IMR-90 (cell line): ENCODE results near the gene TSPAN3. TPM values are rescaled to one million over a fixed set of nuclear protein-coding genes. Genes with fewer than 3 reads are reported as not detected.

Experiments
- ATAC-seq: fragments of 200-7000 bp; cut with Tn5 transposase; 2 replicates; pipeline ENCODE4 v1.9.1; 2020; ENCODE audit warnings: low read depth, mild to moderate bottlenecking, moderate library complexity
- BruUV-seq: library from RNA; stranded (reverse); fragments of 400-500 nt; replicated peaks from 2 replicates; lab custom pipeline; 2021; lab: Mats Ljungman, UMichigan
- CTCF ChIA-PET: fragments of 300-600 bp; formaldehyde crosslinking; extraction: SDS; loops from one replicate; lab custom pipeline; 2021; ENCODE audit warnings: antibody characterized with exemption; lab: Yijun Ruan, JAX
- POLR2A ChIA-PET: fragments of 300-600 bp; sonication (Branson Sonifier 250); formaldehyde crosslinking; loops from one replicate; lab custom pipeline; 2022; ENCODE audit warnings: antibody characterized with exemption; ENCODE audit not compliant: unreplicated experiment; lab: Charles Lee
- DNase-seq: peaks from one replicate; pipeline ENCODE4 v3.0.0; 2013
- H2AFZ ChIP-seq: replicated peaks from 2 replicates; pipeline ENCODE3; 2013; ENCODE audit warnings: low read length, mild to moderate bottlenecking; ENCODE audit not compliant: poor library complexity
- H2AK5ac ChIP-seq: 2 replicates; pipeline ENCODE4 v1.6.1; 2013; ENCODE audit warnings: low read depth, low read length, inconsistent platforms
- H2AK9ac ChIP-seq: replicated peaks from 2 replicates; pipeline ENCODE3; 2013; ENCODE audit warnings: mild to moderate bottlenecking, low read depth, low read length, moderate library complexity; ENCODE audit not compliant: poor library complexity
- H2BK120ac ChIP-seq: 2 replicates; pipeline ENCODE4 v1.6.1; 2013; ENCODE audit warnings: low read depth, low read length, inconsistent platforms
- H2BK15ac ChIP-seq: 3 replicates; pipeline ENCODE4 v1.6.1; 2013; ENCODE audit warnings: low read depth, low read length, inconsistent platforms
- H2BK20ac ChIP-seq: 2 replicates; pipeline ENCODE4 v1.6.1; 2013; ENCODE audit warnings: low read depth, mild to moderate bottlenecking, inconsistent platforms, low read length, moderate library complexity
- H2BK5ac ChIP-seq: 2 replicates; pipeline ENCODE4 v1.6.1; 2013; ENCODE audit warnings: mild to moderate bottlenecking, low read depth, low read length, inconsistent platforms; ENCODE audit not compliant: poor library complexity, severe bottlenecking
- H3K14ac ChIP-seq: replicated peaks from 2 replicates; pipeline ENCODE4 v1.6.1; 2013; ENCODE audit warnings: low read depth, low read length, inconsistent platforms
- H3K18ac ChIP-seq: 2 replicates; pipeline ENCODE4 v1.6.1; 2013; ENCODE audit warnings: low read depth, low read length, control low read depth
- H3K23ac ChIP-seq: 2 replicates; pipeline ENCODE4 v1.6.1; 2013; ENCODE audit warnings: low read depth, low read length, inconsistent platforms
- H3K27ac ChIP-seq: 2 replicates; pipeline ENCODE4 v1.5.1; 2013; ENCODE audit warnings: mild to moderate bottlenecking, control low read depth, low read length; ENCODE audit not compliant: insufficient read depth
- H3K27me3 ChIP-seq: 2 replicates; pipeline ENCODE4 v1.6.1; 2013; ENCODE audit warnings: low read length; ENCODE audit not compliant: control insufficient read depth, insufficient read depth
- H3K36me3 ChIP-seq: 2 replicates; pipeline ENCODE4 v1.6.1; 2013; ENCODE audit warnings: low read length, mixed read lengths; ENCODE audit not compliant: control insufficient read depth, insufficient read depth
- H3K4ac ChIP-seq: 2 replicates; pipeline ENCODE4 v1.6.1; 2013; ENCODE audit warnings: low read depth, low read length, inconsistent platforms
- H3K4me1 ChIP-seq: 2 replicates; pipeline ENCODE4 v1.6.1; 2013; ENCODE audit warnings: low read length, mixed read lengths; ENCODE audit not compliant: control insufficient read depth, insufficient read depth
- H3K4me2 ChIP-seq: 2 replicates; pipeline ENCODE4 v1.6.1; 2013; ENCODE audit warnings: low read depth, mild to moderate bottlenecking, control low read depth, low read length, moderate library complexity
- H3K4me3 ChIP-seq: 2 replicates; pipeline ENCODE4 v1.5.1; 2013; ENCODE audit warnings: low read depth, mild to moderate bottlenecking, control low read depth, low read length, moderate library complexity; ENCODE audit not compliant: insufficient read depth
- H3K56ac ChIP-seq: 2 replicates; pipeline ENCODE4 v1.6.1; 2013; ENCODE audit warnings: low read length, inconsistent platforms; ENCODE audit not compliant: insufficient read depth; ENCODE audit errors: extremely low read depth
- H3K79me1 ChIP-seq, 2 experiments: 2 replicates each; pipeline ENCODE4 v1.6.1; 2013; ENCODE audit warnings: low read length in 2 of 2, inconsistent platforms in 1 of 2, low read depth in 1 of 2
- H3K9ac ChIP-seq: 2 replicates; pipeline ENCODE4 v1.6.1; 2013; ENCODE audit warnings: low read depth, low read length, control low read depth
- H3K9me1 ChIP-seq: 2 replicates; pipeline ENCODE4 v1.6.1; 2013; ENCODE audit warnings: low read length, inconsistent platforms; ENCODE audit not compliant: insufficient read depth
- H3K9me3 ChIP-seq: 2 replicates; pipeline ENCODE4 v1.6.1; 2013; ENCODE audit warnings: low read length; ENCODE audit not compliant: control insufficient read depth, insufficient read depth
- H4K20me1 ChIP-seq: 2 replicates; pipeline ENCODE4 v1.6.1; 2013; ENCODE audit warnings: low read length, inconsistent platforms; ENCODE audit not compliant: insufficient read depth
- H4K5ac ChIP-seq: 2 replicates; pipeline ENCODE4 v1.6.1; 2013; ENCODE audit warnings: mild to moderate bottlenecking, low read depth, low read length, control low read depth
- H4K8ac ChIP-seq, 2 experiments: 2 replicates each; pipeline ENCODE4 v1.6.1; 2013; ENCODE audit warnings: low read depth in 2 of 2, low read length in 2 of 2, control low read depth in 1 of 2, inconsistent platforms in 1 of 2
- H4K91ac ChIP-seq: 2 replicates; pipeline ENCODE4 v1.6.1; 2013; ENCODE audit warnings: low read depth, low read length, inconsistent platforms; ENCODE audit not compliant: insufficient read depth
- CEBPB ChIP-seq: IDR thresholded peaks from 2 replicates; pipeline ENCODE4 v1.6.1; 2012; ENCODE audit warnings: low read depth, low read length, improper control_type of control experiment
- MAZ ChIP-seq: IDR thresholded peaks from 2 replicates; pipeline ENCODE4 v1.6.1; 2012; ENCODE audit warnings: low read depth, mild to moderate bottlenecking, low read length, improper control_type of control experiment, moderate library complexity, borderline replicate concordance
- WGBS, 2 experiments: methylation state at CpG; one replicate each; pipeline versions ENCODE4 v1.1.5 to v1.1.7; 2013; ENCODE audit warnings: missing lambda C conversion rate in 2 of 2; ENCODE audit not compliant: insufficient read length in 1 of 2; ENCODE audit errors: extremely low coverage in 2 of 2; 5-methylcytosine and 5-hydroxymethylcytosine counted together
- dilution Hi-C: fragments of 300-500 bp; cut with HindIII; formaldehyde crosslinking; loops from one replicate; pipeline ENCODE4 v1.14.3; 2018; ENCODE audit warnings: low sequenced_read_pairs; ENCODE audit not compliant: unreplicated experiment
- in situ Hi-C: fragments of 300-500 bp; cut with MboI; formaldehyde crosslinking; loops from 3 replicates; pipeline ENCODE4 v1.14.3; 2019; ENCODE audit warnings: low sequenced_read_pairs, inconsistent platforms, mixed read lengths
- intact Hi-C: fragments of 100-400 bp; cut with micrococcal nuclease; formaldehyde crosslinking; loops from 2 replicates; pipeline ENCODE4 v1.10.0; 2022
- polyA plus RNA-seq, 3 experiments: library from polyadenylated mRNA; depleted of rRNA; stranded (reverse); fragments of >200 nt; gene quantifications; 2 replicates each; pipeline ENCODE4 v1.2.3, GENCODE V29; 2012; ENCODE audit warnings: low replicate concordance in 1 of 3
- total RNA-seq: library from RNA; depleted of rRNA; stranded (reverse); fragments of >200 nt; gene quantifications from 2 replicates; pipeline ENCODE4 v1.2.3, GENCODE V29; 2012
- TF ChIP-seq, protein P1 (sequence below): conservative IDR thresholded peaks from 2 replicates; pipeline ENCODE4 v1.5.1; 2012; ENCODE audit warnings: mild to moderate bottlenecking, low read depth, low read length, improper control_type of control experiment

The TSPAN3 gene
- total and polyA plus RNA-seq, 2 of the 4 experiments (the other 2 are of a cell fraction): 270 to 295 TPM

GRCh38 chr15:77022646-77023575, 48.0 kb downstream of the TSPAN3 start:
- Histone ChIP-seq H2BK20ac (peak overlapping the region; percentile 95), H3K4ac (peak overlapping the region; percentile 96), H2BK15ac (peak overlapping the region; percentile 89; the same call in 2 of the 3 replicates), H2AK5ac (peak overlapping the region; percentile 97), H3K23ac (peak overlapping the region; percentile 85), H3K9ac (no peak overlapping the region), H3K79me1 (no peaks in the 10 kb centered on the region), H3K4me2 (no peak overlapping the region), H3K36me3 (no peaks in the 10 kb centered on the region), H4K91ac (peak overlapping the region; percentile 91), H3K4me1 (peaks cover 12% of the 10 kb centered on the region), H4K20me1 (no peaks in the 10 kb centered on the region), H3K56ac (peak overlapping the region; percentile 20; the same call in 1 of the 2 replicates), H4K8ac (peak overlapping the region; percentile 55 to 92; a peak in 3 of 4 replicates), H3K14ac (peak overlapping the region; percentile 85), H2AFZ (peak overlapping the region; percentile 89), H3K9me3 (no peaks in the 10 kb centered on the region), H4K5ac (peak overlapping the region; percentile 32; the same call in 1 of the 2 replicates), H3K9me1 (peaks cover 14% of the 10 kb centered on the region), H2BK5ac (peak overlapping the region; percentile 68), H2BK120ac (peak overlapping the region; percentile 95), H3K27me3 (no peaks in the 10 kb centered on the region; the same call in 1 of the 2 replicates), H2AK9ac (peak overlapping the region; percentile 62), H3K27ac (no peak overlapping the region; the same call in 1 of the 2 replicates), H3K4me3 (no peak overlapping the region), H3K18ac (no peak overlapping the region)
- 85% methylated on average over 5 of the region's 14 CpGs; no CpG with 5 or more reads in 1 of the 2 experiments for WGBS, 2 experiments
- TF ChIP-seq MAZ (no peak), CEBPB (no peak)
- TF ChIP-seq, protein P1, sequence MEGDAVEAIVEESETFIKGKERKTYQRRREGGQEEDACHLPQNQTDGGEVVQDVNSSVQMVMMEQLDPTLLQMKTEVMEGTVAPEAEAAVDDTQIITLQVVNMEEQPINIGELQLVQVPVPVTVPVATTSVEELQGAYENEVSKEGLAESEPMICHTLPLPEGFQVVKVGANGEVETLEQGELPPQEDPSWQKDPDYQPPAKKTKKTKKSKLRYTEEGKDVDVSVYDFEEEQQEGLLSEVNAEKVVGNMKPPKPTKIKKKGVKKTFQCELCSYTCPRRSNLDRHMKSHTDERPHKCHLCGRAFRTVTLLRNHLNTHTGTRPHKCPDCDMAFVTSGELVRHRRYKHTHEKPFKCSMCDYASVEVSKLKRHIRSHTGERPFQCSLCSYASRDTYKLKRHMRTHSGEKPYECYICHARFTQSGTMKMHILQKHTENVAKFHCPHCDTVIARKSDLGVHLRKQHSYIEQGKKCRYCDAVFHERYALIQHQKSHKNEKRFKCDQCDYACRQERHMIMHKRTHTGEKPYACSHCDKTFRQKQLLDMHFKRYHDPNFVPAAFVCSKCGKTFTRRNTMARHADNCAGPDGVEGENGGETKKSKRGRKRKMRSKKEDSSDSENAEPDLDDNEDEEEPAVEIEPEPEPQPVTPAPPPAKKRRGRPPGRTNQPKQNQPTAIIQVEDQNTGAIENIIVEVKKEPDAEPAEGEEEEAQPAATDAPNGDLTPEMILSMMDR: no peak
- POLR2A ChIA-PET: no interaction called here
- intact Hi-C loops: no loop called here
- dilution Hi-C loops: no loop called here
- BruUV-seq: no TSS peak
- in situ Hi-C loops: loop anchor here (10.0 kb wide), 1 partner anchor 522 kb away; no protein-coding TSS in a partner anchor
- CTCF ChIA-PET: interaction anchor here (0.6 to 2.2 kb wide), 4 partner anchors 41 to 520 kb away, joined by 3 to 6 read pairs (median 4); no protein-coding TSS in a partner anchor
- no peak for DNase-seq
- ATAC-seq: no peak
